Duodenal mucosa (tissue), 2 donors: Measurements from ENCODE around the gene MPPE1.

Source experiments
- H3K27ac ChIP-seq: one replicate; pipeline ENCODE4 v1.7.0; 2013; ENCODE audit warnings: low read depth, low read length
- H3K27me3 ChIP-seq, 2 donors: one replicate each; pipeline ENCODE4 v1.7.0; 2013; ENCODE audit warnings: low read length in 2 of 2, control low read depth in 1 of 2; ENCODE audit not compliant: insufficient read depth in 2 of 2, control insufficient read depth in 1 of 2
- H3K36me3 ChIP-seq, 2 donors: one replicate each; pipeline ENCODE4 v1.7.0; 2013; ENCODE audit warnings: low read length in 2 of 2, control low read depth in 1 of 2; ENCODE audit not compliant: insufficient read depth in 2 of 2, control insufficient read depth in 1 of 2
- H3K4me1 ChIP-seq, 2 donors: one replicate each; pipeline ENCODE4 v1.7.0; 2013; ENCODE audit warnings: low read length in 2 of 2, control low read depth in 1 of 2; ENCODE audit not compliant: insufficient read depth in 2 of 2, control insufficient read depth in 1 of 2
- H3K4me3 ChIP-seq, 2 donors: one replicate each; pipeline ENCODE4 v1.7.0; 2013; ENCODE audit warnings: low read length in 2 of 2, low read depth in 1 of 2
- H3K9ac ChIP-seq, 2 donors: one replicate each; pipeline ENCODE4 v1.7.0; 2013; ENCODE audit warnings: low read length in 2 of 2, low read depth in 1 of 2
- H3K9me3 ChIP-seq, 2 donors: one replicate each; pipeline ENCODE4 v1.7.0; 2013; ENCODE audit warnings: low read length in 2 of 2, control low read depth in 1 of 2; ENCODE audit not compliant: control insufficient read depth in 1 of 2

The MPPE1 gene

DNA sequence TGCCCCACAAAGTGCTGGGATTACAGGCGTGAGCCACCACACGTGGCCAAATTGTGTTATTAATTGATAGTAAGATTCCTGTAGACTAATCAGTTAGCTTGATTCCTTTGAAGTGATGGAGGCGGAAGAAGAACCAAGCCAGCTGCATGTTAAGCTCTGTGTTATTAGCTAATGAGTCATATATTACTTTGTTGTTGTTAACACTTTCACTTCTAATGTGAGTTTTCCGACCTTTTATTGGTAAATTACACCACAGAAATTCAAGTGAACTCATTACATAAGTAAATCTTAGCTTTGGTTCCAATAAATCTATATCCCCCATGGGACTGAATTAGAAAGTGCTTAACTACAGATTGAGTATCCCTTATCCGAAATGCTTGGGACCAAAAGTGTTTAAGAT is 36.6 kb downstream of the MPPE1 start:
- Histone ChIP-seq H3K9ac (no peak overlapping the region), H3K27ac (no peak overlapping the region), H3K4me3 (no peak overlapping the region), H3K9me3 (no peaks in the 10 kb centered on the region), H3K27me3 (no peaks in the 10 kb centered on the region), H3K36me3 (no peaks in the 10 kb centered on the region), H3K4me1 (no peaks in the 10 kb centered on the region)

DNA sequence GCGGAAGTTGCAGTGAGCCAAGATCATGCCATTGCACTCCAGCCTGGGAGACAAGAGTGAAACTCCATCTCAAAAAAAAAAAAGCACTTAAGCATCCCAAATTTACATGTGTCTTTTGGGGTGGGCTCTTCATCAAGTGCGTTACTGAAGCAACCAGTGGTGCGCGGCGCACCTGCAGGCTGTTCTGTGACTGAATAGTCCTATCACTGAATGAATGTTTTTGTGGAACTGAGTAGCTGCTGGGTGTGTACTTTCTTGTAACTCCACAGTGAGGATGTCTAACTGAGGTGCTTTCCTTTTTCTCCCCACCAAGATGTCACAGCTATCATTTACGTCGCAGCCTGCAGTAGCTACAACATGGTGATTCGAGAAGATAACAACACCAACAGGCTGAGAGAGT is 39.9 kb downstream of the MPPE1 start:
- Histone ChIP-seq H3K36me3 (no peaks in the 10 kb centered on the region), H3K4me1 (no peaks in the 10 kb centered on the region), H3K27ac (no peak overlapping the region), H3K9ac (no peak overlapping the region), H3K27me3 (no peaks in the 10 kb centered on the region), H3K4me3 (no peak overlapping the region), H3K9me3 (no peaks in the 10 kb centered on the region)

DNA sequence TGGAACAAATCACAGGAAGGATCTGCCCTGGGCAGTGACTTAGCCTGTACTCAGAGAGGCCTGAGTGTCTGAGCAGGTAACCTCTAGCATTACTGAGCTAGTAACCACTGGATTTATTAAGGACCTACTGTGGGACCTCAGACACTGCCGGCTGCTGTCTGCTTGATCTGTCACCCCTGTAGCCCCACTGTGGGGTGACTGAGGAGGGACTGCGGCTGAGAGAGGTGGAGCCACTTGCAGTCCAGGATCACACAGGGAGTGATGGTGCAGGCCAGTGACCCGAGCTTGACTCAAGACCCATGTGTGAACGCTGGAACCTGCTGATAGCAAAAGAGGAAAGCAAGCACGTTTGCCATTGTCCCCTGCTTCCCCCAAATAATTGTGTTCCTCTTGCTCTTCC is 41.4 kb downstream of the MPPE1 start:
- Histone ChIP-seq H3K4me3 (no peak overlapping the region), H3K9me3 (no peaks in the 10 kb centered on the region), H3K9ac (no peak overlapping the region), H3K4me1 (peaks cover 0 to 8% of the 10 kb centered on the region in 2 donors), H3K27me3 (no peaks in the 10 kb centered on the region), H3K27ac (no peak overlapping the region), H3K36me3 (no peaks in the 10 kb centered on the region)

DNA sequence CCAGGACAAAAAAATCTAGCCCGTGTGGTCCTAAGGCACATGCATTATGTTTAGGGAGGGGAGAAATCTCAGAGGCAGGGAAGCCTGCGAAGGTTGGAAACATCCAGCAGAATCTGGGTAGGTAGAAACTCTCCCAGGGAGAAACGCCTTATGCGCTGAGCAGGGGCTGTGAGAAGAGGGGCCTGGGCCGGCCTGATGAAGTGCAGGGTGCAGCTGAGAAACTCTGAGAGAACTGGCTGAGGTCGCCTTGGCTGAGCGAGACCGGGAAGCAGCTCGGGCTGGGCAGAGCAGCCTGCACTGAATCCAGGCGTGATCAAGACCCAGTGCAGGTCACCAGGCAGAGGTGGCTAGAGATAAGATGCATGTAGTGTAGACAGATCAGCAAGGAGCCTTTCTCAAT is 41.8 kb downstream of the MPPE1 start:
- Histone ChIP-seq H3K9ac (no peak overlapping the region), H3K4me1 (peaks cover 0 to 10% of the 10 kb centered on the region in 2 donors)

DNA sequence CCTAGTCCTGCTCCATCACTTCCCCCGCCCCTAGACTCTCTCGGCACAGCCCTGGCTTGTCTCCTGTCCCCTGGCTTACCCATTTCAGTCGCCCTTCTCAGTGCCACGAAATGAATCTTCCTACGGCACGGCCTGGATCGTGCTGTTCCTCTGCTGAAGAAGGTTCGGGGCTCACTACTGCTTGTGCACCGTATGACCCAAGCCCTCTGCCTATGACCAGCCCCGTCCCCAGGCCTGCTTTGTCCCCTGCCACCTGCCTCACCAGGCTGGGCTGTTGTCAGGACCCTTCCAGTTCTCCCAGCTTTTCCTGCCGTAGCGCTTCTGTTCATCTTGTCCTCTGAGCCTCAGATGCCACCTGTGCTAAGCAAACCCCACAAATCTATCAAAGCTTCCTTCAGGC is 43.0 kb downstream of the MPPE1 start:
- Histone ChIP-seq H3K4me1 (peaks cover 4 to 17% of the 10 kb centered on the region in 2 donors), H3K4me3 (no peak overlapping the region), H3K27me3 (no peaks in the 10 kb centered on the region), H3K9ac (no peak overlapping the region), H3K9me3 (no peaks in the 10 kb centered on the region), H3K27ac (no peak overlapping the region), H3K36me3 (no peaks in the 10 kb centered on the region)

More for the DNA sequence above, 41.8 kb downstream of the MPPE1 start:
- no peaks in the 10 kb centered on the region for H3K9me3 ChIP-seq
- H3K27ac ChIP-seq: no peak overlapping the region
- H3K36me3 ChIP-seq: no peaks in the 10 kb centered on the region
- no peaks in the 10 kb centered on the region for H3K27me3 ChIP-seq
- H3K4me3 ChIP-seq: no peak overlapping the region

DNA sequence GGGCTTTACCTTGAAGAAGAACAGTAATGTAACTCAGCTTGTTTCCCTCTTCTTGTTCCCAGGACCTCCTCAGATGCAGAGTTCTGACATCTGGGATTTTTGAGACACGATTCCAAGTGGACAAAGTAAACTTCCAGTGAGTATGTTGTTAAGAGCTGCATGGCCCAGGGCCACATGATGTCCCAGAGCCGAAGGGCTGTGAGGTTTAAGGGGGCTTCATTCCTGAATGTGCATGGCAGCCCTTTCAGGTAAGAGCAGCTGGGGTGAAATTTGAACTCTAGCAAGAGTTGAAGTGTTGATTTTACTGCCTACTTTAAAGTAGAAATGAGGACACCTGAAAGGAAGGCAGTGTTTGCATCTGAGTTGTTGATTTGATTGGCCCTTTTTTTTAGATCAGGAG is 43.6 kb downstream of the MPPE1 start:
- no peaks in the 10 kb centered on the region for H3K36me3 ChIP-seq
- H3K4me1 ChIP-seq: peaks cover 9 to 23% of the 10 kb centered on the region in 2 donors
- H3K4me3 ChIP-seq: no peak overlapping the region
- H3K9ac ChIP-seq: no peak overlapping the region
- H3K27me3 ChIP-seq: no peaks in the 10 kb centered on the region
- H3K9me3 ChIP-seq: no peaks in the 10 kb centered on the region
- H3K27ac ChIP-seq: no peak overlapping the region

DNA sequence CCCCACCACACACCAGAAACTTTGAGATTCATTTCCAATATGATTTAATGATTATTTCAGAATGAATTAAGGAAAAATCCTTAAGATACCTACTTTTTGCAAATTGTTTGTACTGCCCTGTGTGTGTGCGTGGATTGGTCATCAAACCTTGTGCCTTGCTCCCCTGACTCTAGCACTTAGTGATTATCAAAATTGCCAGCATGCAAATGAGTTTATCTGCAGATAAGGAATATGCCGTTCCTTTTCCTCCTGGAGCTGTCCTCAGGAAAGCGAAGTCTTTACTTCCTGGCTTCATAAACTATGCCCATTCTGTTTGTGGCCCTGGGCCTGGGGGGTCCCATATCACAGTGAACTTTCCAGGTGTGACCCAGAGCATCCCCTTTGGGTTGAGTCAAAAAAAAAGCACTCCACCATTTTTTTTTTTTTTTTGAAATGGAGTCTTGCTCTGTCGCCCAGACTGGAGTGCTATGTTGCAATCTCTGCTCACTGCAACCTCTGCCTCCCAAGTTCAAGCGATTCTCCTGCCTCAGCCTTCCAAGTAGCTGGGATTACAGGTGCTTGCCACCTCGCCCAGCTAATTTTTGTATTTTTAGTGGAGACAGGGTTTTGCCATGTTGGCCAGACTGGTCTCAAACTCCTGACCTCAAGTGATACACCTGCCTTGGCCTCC is 45.5 kb downstream of the MPPE1 start:
- no peaks in the 10 kb centered on the region for H3K27me3 ChIP-seq

DNA sequence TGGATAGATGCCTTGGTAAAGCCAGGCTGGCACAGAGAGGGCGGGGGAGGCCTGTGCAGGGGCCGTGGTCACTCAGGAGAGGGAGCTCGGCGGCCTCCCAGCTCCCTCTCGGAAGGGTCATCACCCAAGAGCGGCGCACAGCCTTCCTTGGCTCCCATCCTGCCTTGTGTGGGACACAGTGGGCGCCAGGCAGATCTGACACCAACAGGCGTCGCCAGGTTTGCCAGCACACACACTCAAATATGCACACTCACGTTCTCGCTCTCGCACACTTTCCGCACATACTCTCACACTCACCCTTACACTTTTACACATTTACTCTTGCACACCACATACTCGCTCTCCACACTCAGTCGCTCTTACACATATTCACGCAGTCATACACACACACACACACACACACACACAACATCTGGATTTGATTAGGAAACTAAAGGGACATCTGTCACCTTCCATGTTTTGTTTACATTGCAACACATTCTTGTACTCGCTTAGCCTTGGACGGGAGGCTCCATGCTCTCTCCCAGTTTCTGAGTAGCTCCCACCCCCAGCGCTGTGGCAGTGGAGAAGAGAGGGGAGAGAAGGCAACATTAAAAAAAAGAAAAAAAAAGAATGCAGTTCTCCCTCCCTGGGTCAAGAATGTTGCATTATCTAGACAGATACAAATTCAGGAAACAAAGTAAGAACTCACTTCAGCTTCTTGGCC is 46.4 kb downstream of the MPPE1 start:
- Histone ChIP-seq H3K36me3 (no peaks in the 10 kb centered on the region), H3K9me3 (no peaks in the 10 kb centered on the region), H3K27ac (no peak overlapping the region), H3K9ac (no peak overlapping the region), H3K4me1 (peaks cover 24 to 41% of the 10 kb centered on the region in 2 donors), H3K27me3 (no peaks in the 10 kb centered on the region), H3K4me3 (no peak overlapping the region)

More for the DNA sequence above, 45.5 kb downstream of the MPPE1 start:
- H3K36me3 ChIP-seq: no peaks in the 10 kb centered on the region
- no peak overlapping the region for H3K27ac ChIP-seq
- no peak overlapping the region for H3K9ac ChIP-seq
- no peak overlapping the region for H3K4me3 ChIP-seq
- H3K9me3 ChIP-seq: no peaks in the 10 kb centered on the region
- H3K4me1 ChIP-seq: peaks cover 16 to 33% of the 10 kb centered on the region in 2 donors

DNA sequence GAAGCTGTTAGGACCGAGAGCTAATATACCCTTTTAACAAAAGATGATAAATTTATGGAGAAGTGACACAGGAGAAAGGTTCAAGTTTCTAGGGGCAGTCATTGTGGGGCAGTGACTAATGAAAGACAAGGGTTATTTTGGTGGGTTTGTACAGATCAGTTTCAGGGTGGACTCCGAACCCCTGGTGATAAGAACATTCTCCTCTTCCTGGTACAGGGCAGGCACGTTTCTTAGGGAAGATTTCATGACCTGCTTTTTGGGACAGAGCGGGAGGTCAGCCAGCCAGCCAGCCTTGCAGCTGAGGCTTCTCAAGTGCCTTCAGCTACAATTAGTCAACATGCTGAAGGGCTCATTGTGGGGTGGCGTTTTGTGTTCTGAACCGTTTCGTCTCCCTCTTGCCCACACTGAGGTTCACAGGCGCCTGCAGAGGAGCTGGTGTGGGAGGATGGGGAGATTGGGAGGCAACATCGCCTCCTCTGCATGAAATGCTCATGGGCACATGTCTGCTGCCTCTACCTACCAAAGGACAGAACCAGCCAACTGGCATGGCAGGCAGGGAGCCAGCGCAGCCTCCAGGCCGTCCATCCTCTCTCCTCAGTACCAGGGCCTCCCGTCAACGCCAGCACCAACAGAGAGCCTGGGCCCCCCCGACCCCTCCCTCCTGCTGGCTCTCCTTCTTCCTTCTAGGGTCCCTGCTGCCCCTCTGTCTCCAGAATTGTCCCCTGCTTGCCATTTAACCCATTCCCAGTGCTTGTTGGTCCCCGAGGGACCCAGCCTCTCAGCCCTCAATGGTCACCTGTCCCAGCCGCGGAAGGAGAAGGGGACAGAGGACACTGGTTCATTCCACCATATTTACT is 47.3 kb downstream of the MPPE1 start:
- Histone ChIP-seq H3K27ac (no peak overlapping the region), H3K9ac (no peak overlapping the region)

DNA sequence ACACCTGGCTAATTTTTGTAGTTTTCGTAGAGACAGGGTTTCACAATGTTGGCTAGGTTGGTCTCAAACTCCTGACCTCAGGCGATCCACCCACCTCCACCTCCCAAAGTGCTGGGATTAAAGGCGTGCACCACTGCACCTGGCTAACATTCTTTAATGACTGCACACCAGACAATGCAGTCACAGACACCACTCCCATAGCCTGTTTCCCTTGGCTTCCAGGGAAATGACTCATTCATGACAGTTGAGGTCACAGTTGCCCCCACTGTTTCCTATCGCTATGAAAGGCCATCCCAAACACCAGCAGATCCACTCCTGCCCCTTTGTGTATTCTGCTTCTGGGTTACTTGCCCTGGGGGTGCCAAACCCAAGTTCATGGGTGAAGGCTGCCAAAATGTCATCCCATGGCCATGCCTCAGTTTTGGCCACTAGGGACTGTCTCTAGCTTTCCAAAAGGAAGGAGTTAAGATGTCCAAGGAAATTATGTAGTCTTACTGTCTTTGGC is 48.2 kb downstream of the MPPE1 start:
- no peak overlapping the region for H3K27ac ChIP-seq
- H3K4me1 ChIP-seq: peaks cover 30 to 50% of the 10 kb centered on the region in 2 donors
- H3K36me3 ChIP-seq: no peaks in the 10 kb centered on the region
- no peak overlapping the region for H3K9ac ChIP-seq
- H3K4me3 ChIP-seq: no peak overlapping the region
- H3K27me3 ChIP-seq: no peaks in the 10 kb centered on the region
- H3K9me3 ChIP-seq: no peaks in the 10 kb centered on the region

More for the DNA sequence above, 47.3 kb downstream of the MPPE1 start:
- H3K27me3 ChIP-seq: no peaks in the 10 kb centered on the region
- H3K36me3 ChIP-seq: no peaks in the 10 kb centered on the region
- no peak overlapping the region for H3K4me3 ChIP-seq
- H3K9me3 ChIP-seq: no peaks in the 10 kb centered on the region
- H3K4me1 ChIP-seq: peaks cover 30 to 47% of the 10 kb centered on the region in 2 donors
